Stomach (tissue), 4 donors: ENCODE data around the gene LPA.

Experiments
- EP300 ChIP-seq: sonication (generic); formaldehyde crosslinking; IDR thresholded peaks from one replicate; pipeline ENCODE4 v1.6.1; 2017; ENCODE audit warnings: antibody characterized with exemption
- TF ChIP-seq, protein P1 (sequence below), 7 experiments: fragments of 450-650 bp in 4 of 7; fragments of 200-600 bp in 3 of 7; sonication (generic) in 3 of 7; IDR thresholded peaks; one replicate each; pipeline ENCODE4 v1.5.1; 2016 to 2019; ENCODE audit warnings: antibody characterized with exemption in 7 of 7, control low read depth in 2 of 7, mild to moderate bottlenecking in 1 of 7

DNA sequence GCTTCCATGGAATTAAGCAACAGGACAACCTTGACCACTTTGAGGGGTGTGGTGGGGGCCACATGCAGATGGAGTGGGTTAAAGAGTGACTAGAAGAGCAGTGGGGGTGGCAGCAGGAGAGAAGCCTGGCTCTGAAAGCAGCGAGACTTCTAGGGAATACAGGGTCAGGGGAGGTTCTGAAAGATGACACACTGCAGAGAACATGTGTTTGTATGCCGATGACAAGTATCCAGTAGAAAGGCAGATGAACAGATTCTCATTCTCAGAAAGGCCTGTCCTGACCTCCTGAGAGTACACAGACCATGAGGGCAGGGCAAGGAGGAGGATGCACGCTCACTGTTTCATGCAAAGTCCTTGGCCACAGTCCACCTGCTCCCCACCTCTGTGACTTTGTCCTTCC, 2.9 kb downstream of the LPA start:
- TF ChIP-seq, protein P1, sequence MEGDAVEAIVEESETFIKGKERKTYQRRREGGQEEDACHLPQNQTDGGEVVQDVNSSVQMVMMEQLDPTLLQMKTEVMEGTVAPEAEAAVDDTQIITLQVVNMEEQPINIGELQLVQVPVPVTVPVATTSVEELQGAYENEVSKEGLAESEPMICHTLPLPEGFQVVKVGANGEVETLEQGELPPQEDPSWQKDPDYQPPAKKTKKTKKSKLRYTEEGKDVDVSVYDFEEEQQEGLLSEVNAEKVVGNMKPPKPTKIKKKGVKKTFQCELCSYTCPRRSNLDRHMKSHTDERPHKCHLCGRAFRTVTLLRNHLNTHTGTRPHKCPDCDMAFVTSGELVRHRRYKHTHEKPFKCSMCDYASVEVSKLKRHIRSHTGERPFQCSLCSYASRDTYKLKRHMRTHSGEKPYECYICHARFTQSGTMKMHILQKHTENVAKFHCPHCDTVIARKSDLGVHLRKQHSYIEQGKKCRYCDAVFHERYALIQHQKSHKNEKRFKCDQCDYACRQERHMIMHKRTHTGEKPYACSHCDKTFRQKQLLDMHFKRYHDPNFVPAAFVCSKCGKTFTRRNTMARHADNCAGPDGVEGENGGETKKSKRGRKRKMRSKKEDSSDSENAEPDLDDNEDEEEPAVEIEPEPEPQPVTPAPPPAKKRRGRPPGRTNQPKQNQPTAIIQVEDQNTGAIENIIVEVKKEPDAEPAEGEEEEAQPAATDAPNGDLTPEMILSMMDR (IDR thresholded peaks at IDR 0.05) = no peak
- TF ChIP-seq EP300 = no peak
